Measurements from ENCODE around the gene HKDC1. TPM values are rescaled to one million over a fixed set of nuclear protein-coding genes. Genes with fewer than 3 reads are reported as not detected.
"Not testable (repeated sequence)": the region's sequence is repeated elsewhere in the genome, so short reads cannot be mapped to it uniquely, and the experiment has no call there.

The HKDC1 gene
- 0.69 and 0.89 TPM in 2 replicates for total RNA-seq (2014; rRNA removed; shearing (Covaris generic))

GRCh38 chr10:69220041-69220451 lies at the start of gene HKDC1:
HKDC1 (plus strand) TSS chr10:69220332; CDS start chr10:69220436, 104 bp downstream.
- DNase-seq (ENCODE audit: low read depth): no peak

GRCh38 chr10:69172241-69172982 lies 47.7 kb upstream of the HKDC1 start:
- no peak for DNase-seq (ENCODE audit: low read depth)

DNA sequence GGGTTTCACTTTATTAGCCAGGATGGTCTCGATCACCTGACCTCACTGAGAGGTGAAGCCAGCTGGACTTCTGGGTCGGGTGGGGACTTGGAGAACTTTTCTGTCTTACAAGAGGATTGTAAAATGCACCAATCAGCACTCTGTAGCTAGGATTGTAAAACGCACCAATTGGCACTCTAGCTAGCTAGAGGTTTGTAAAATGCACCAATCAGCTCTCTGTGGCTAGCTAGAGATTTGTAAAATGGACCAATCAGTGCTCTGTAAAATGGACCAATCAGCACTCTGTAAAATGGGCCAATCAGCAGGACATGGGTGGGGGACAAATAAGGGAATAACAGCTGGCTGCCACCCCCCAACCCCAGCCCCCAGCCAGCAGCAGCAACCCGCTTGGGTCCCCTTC lies 44.8 kb upstream of the HKDC1 start:
- not testable (repeated sequence) for DNase-seq (ENCODE audit: low read depth)

DNA sequence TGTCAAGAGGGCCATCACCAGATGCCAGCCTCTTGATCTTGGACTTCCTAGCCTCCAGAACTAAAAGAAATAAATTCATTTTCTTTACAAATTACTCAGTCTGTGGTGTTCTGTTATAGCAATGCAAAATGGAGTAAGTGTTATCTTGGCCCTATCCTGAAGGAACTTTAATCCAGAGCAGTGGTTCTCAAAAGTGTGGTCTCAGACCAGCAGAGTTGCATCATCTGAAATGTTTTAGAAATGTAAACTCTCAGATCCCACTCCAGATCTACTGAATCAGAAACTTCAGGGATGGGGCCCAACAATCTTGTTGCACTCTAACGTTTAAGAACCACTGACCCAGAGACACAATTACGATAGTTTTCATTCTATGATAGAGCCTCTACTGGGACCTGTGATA lies 43.3 kb upstream of the HKDC1 start:
- no peak for DNase-seq (ENCODE audit: low read depth)

DNA sequence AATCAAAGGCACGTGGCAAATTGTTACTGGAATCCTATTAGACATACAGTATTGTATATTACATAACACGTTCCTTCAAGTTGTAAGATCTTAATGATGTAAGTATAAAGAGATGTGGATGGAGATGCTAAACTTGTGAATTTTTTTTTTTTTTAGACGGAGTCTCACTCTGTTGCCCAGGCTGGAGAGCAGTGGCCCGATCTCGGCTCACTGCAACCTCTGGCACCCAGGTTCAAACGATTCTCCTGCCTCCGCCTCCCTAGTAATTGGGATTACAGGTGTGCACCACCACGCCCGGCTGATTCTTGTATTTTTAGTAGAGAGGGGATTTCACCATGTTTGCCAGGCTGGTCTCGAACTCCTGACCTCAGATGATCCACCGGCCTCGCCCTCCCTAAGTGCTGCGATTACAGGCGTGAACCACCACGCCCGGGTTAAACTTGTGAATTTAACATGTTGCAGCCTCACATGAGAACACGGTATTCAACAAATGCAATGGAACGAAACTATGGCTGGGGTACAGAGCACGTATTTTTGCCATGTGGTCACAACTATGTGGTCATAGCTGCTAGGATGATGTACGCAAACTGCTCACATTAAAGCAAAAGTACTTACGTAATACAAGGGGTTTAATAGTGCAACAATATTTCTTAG lies 40.9 kb upstream of the HKDC1 start:
- no peak for DNase-seq (ENCODE audit: low read depth)

- DNase-seq (ENCODE audit: low read depth): peak; percentile 94
Measured at GRCh38 chr10:69179743-69180524, 40.2 kb upstream of the HKDC1 start, which contains the start of gene SUPV3L1. SUPV3L1 (plus strand) TSS chr10:69180234; CDS start chr10:69180292, 58 bp downstream.

- peak; percentile 12 for DNase-seq (ENCODE audit: low read depth)
Measured at GRCh38 chr10:69180525-69181204, 39.5 kb upstream of the HKDC1 start.

- DNase-seq (ENCODE audit: low read depth): no peak
Measured at GRCh38 chr10:69181433-69181832, 38.7 kb upstream of the HKDC1 start.

DNA sequence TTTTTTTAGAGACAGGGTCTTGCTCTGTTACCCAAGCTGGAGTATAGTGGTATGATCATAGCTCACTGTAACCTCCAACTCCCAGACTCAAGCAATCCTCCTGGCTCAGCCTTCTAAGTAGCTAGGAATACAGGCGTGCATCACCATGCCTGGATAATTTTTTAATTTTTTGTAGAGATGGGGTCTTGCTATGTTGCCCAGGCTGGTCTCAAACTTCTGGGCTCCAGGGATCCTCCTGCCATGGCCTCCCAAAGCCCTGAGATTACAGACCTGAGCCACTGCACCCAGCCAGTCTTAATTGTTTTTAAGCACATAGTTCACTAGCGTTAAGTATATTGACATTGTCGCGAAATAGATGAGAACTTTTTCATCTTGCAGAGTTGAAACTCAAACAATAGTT lies 38.1 kb upstream of the HKDC1 start:
- DNase-seq (ENCODE audit: low read depth): no peak

- DNase-seq (ENCODE audit: low read depth): no peak
Measured at GRCh38 chr10:69186524-69186923, 33.6 kb upstream of the HKDC1 start.

DNA sequence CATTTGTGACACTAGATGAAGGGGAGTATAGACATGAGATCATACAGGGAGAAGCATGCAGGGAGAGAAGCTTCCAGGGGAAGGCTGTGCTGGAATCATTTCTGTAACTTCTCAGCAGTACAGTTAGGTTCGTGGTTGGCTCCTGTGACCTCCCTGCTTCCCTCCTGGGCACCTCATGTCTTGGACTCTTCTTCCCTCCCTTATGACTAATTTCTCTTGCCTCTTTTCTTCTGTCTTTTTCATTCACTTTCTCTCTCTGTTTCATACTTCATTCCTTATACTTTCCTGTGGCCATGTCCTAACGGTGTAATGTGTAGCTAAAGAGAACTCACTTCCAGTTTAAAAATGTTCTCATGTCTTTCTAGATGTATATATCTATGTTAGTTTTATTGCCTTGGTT lies 19.1 kb upstream of the HKDC1 start:
- DNase-seq (ENCODE audit: low read depth): no peak

- no peak for DNase-seq (ENCODE audit: low read depth)
Measured at GRCh38 chr10:69202332-69202731, 17.8 kb upstream of the HKDC1 start.

DNA sequence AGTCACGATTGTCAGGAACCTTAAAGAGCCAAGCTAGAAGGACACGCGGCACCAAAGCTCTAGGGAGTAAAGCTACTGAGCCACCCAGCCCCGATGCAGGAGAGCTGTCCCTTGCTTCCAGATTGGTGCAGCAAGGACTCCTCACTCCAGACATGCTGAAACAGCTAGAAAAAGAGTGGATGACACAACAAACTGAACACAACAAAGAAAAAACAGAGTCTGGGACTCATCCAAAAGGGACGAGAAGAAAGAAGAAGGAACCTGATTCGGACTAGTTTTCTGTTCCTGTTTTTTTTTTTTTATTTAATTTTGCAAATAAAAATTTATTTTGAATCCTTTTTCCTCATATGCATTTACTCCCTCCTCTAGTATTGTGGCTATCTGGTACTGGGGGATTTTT lies 11.4 kb upstream of the HKDC1 start:
- DNase-seq (ENCODE audit: low read depth): no peak

DNA sequence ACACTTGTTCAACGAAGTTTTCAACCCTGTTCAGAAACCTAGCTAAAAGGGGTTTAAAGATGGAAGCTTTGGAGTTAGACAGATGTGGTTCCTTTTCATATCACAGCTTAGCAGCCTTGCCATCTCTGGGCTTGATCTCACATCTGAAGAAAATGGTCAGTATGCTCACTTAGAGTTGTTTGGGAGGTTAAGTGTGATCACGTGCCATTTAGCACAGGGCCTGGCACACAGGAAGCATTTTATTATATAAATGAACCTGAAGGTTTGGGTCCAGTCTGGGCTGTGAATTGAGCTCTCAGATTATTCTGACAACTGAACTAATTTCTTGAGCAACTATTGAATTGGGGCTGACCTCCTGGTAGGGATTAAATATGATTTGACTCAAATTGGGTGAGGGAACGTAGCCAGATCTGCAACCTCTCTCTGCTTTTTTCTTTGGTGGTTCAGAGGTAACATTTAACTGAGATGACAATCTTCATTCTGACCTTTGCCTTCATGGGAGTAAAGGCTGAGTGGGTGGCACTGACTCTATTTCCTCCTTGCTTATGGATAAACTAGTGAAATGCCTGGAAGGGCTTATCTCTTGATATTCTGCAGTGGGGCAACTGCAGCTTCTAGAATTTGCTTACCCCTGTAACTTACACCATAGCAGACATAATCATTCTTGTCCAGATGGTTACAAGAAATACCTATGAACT lies 10.2 kb upstream of the HKDC1 start:
- no peak for DNase-seq (ENCODE audit: low read depth)

GRCh38 chr10:69211104-69211503 lies 9.0 kb upstream of the HKDC1 start:
- DNase-seq (ENCODE audit: low read depth): no peak

DNA sequence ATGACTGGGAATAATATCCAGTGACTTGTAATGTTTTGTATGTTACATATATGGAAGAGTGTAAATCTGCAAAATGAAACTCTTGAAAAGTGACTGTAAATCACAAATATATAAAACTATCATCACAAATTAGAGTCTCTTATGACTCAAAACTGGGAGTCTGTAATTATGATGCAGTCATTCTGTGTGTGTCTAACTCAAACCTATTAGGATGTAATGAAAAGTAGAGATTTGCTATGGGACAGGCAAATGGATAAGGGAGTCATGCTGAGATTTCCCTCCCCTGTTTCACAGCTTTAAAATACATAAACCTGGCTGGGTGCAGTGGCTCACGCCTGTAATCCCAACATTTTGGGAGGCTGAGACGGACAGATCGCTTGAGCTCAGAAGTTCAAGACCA lies 8.6 kb upstream of the HKDC1 start:
- DNase-seq (ENCODE audit: low read depth): no peak

- no peak for DNase-seq (ENCODE audit: low read depth)
Measured at GRCh38 chr10:69213591-69214311, 6.4 kb upstream of the HKDC1 start.

GRCh38 chr10:69214666-69215131 lies 5.4 kb upstream of the HKDC1 start:
- DNase-seq (ENCODE audit: low read depth): no peak

GRCh38 chr10:69215405-69216171 lies 4.5 kb upstream of the HKDC1 start:
- DNase-seq (ENCODE audit: low read depth): no peak

Measured in Daoy (cell line).